HepG2 (cell line): ENCODE data around the gene PRKACB. TPM values are rescaled to one million over a fixed set of nuclear protein-coding genes. Genes with fewer than 3 reads are reported as not detected.

Source experiments
- ATAC-seq: fragments of 200-7000 bp; cut with Tn5 transposase; 3 replicates; pipeline ENCODE4 v1.9.1; 2020; ENCODE audit warnings: mild to moderate bottlenecking, moderate library complexity
- BruUV-seq: library from RNA; stranded (reverse); fragments of 400-500 nt; replicated peaks from 2 replicates; lab custom pipeline; 2021; lab: Mats Ljungman, UMichigan
- CTCF ChIA-PET: fragments of 300-600 bp; formaldehyde crosslinking; extraction: SDS; loops from one replicate; lab custom pipeline; 2021; ENCODE audit warnings: low total read pairs, inconsistent platforms, low intra/inter-chr PET ratio; lab: Yijun Ruan, JAX
- POLR2A ChIA-PET: fragments of 350-600 bp; sonication (Branson Sonifier 250); formaldehyde crosslinking; loops from one replicate; lab custom pipeline; 2020; ENCODE audit warnings: antibody characterized with exemption, inconsistent platforms; lab: Yijun Ruan, JAX
- DNase-seq: peaks from one replicate; pipeline ENCODE4 v3.0.0-alpha.2; 2015; ENCODE audit warnings: low spot score
- FAIRE-seq: peaks from 3 replicates; lab custom pipeline; 2011; peaks lifted over from hg19 to GRCh38; lab: Jason Lieb, UNC
- H2AFZ ChIP-seq: one replicate; pipeline ENCODE4 v1.6.1; 2011; ENCODE audit warnings: low read length, inconsistent platforms
- H3K27ac ChIP-seq: fragments of 300-600 bp; 3 replicates; pipeline ENCODE4 v1.8.0; 2011; ENCODE audit warnings: mixed run types, mild to moderate bottlenecking, mixed read lengths, low read length, inconsistent platforms; ENCODE audit not compliant: insufficient read depth; ENCODE audit errors: extremely low read length
- H3K27me3 ChIP-seq, 2 experiments: fragments of 200-600 bp in 1 of 2; 2 replicates in 1 of 2; 3 replicates in 1 of 2; pipeline versions ENCODE4 v1.6.0 to v1.8.0; 2011; ENCODE audit warnings: low read length in 2 of 2, mild to moderate bottlenecking in 2 of 2, moderate library complexity in 2 of 2, inconsistent platforms in 1 of 2; ENCODE audit not compliant: insufficient read depth in 2 of 2, control insufficient read depth in 1 of 2
- H3K36me3 ChIP-seq, 2 experiments: fragments of 200-600 bp in 1 of 2; replicated peaks in 1 of 2; 2 replicates in 1 of 2; 3 replicates in 1 of 2; pipeline versions ENCODE4 v1.5.1 to v1.8.0; 2011; ENCODE audit warnings: low read length in 2 of 2, inconsistent platforms in 1 of 2; ENCODE audit not compliant: insufficient read depth in 2 of 2, control insufficient read depth in 1 of 2
- H3K4me1 ChIP-seq: 2 replicates; pipeline ENCODE4 v1.5.1; 2012; ENCODE audit warnings: low read length, inconsistent platforms; ENCODE audit not compliant: insufficient read depth
- H3K4me2 ChIP-seq: 2 replicates; pipeline ENCODE4 v1.6.0; 2011; ENCODE audit warnings: low read depth, low read length, inconsistent platforms
- H3K4me3 ChIP-seq, 3 experiments: fragments of 200-600 bp in 1 of 3; sonication (generic), shearing (Covaris generic) in 1 of 3; replicated peaks in 1 of 3; 2 replicates each; pipeline ENCODE4 v1.5.1; 2011 to 2016; ENCODE audit warnings: low read length in 3 of 3, inconsistent platforms in 2 of 3, low read depth in 2 of 3, mild to moderate bottlenecking in 2 of 3, control low read depth in 1 of 3, mixed read lengths in 1 of 3; ENCODE audit not compliant: insufficient read depth in 1 of 3
- H3K79me2 ChIP-seq: one replicate; pipeline ENCODE4 v1.6.1; 2011; ENCODE audit warnings: low read length, inconsistent platforms; ENCODE audit not compliant: insufficient read depth
- H3K9ac ChIP-seq: 2 replicates; pipeline ENCODE4 v1.6.0; 2011; ENCODE audit warnings: mild to moderate bottlenecking, low read depth, low read length, inconsistent platforms; ENCODE audit not compliant: insufficient read depth
- H3K9me3 ChIP-seq: 2 replicates; pipeline ENCODE4 v1.5.1; 2012; ENCODE audit warnings: mild to moderate bottlenecking, low read length
- H4K20me1 ChIP-seq: 2 replicates; pipeline ENCODE4 v1.6.0; 2011; ENCODE audit warnings: inconsistent platforms, mild to moderate bottlenecking, low read length, moderate library complexity; ENCODE audit not compliant: insufficient read depth
- BRCA1 ChIP-seq: sonication (generic); formaldehyde crosslinking; IDR thresholded peaks from 2 replicates; pipeline ENCODE4 v1.4.0; 2020; ENCODE audit warnings: missing genetic modification reagents
- CHD2 ChIP-seq: IDR thresholded peaks from 2 replicates; pipeline ENCODE4 v1.6.1; 2011; ENCODE audit warnings: low read depth, low read length, improper control_type of control experiment
- HMG20B ChIP-seq: conservative IDR thresholded peaks from 2 replicates; pipeline ENCODE4 v1.6.1; 2016; ENCODE audit warnings: missing genetic modification reagents, missing compliant biosample characterization
- JUNB ChIP-seq: sonication (generic); formaldehyde crosslinking; IDR thresholded peaks from 2 replicates; pipeline ENCODE4 v1.8.0; 2022; ENCODE audit warnings: missing genetic modification reagents, mild to moderate bottlenecking, borderline replicate concordance
- PCBP1 ChIP-seq: fragments of 200-400 bp; formaldehyde crosslinking; IDR thresholded peaks from 2 replicates; pipeline ENCODE4 v1.6.1; 2017; ENCODE audit warnings: mild to moderate bottlenecking, low read depth, low read length, borderline replicate concordance
- SIN3B ChIP-seq: fragments of 150-350 bp; IDR thresholded peaks from 2 replicates; pipeline ENCODE4 v1.6.1; 2014; ENCODE audit warnings: low read length
- TEAD3 ChIP-seq: optimal IDR thresholded peaks from 2 replicates; pipeline ENCODE3; 2016; ENCODE audit warnings: borderline replicate concordance
- ZFP36L2 ChIP-seq: sonication (generic); formaldehyde crosslinking; IDR thresholded peaks from 2 replicates; pipeline ENCODE4 v1.4.0; 2020; ENCODE audit warnings: missing genetic modification reagents
- ZNF232 ChIP-seq: sonication (generic); formaldehyde crosslinking; IDR thresholded peaks from 2 replicates; pipeline ENCODE4 v1.4.0; 2020; ENCODE audit warnings: missing genetic modification reagents, borderline replicate concordance
- ZNF326 ChIP-seq: sonication (generic); formaldehyde crosslinking; IDR thresholded peaks from 2 replicates; pipeline ENCODE4 v1.4.0; 2020; ENCODE audit warnings: missing genetic modification reagents, borderline replicate concordance
- ZNF772 ChIP-seq: sonication (generic); formaldehyde crosslinking; IDR thresholded peaks from 2 replicates; pipeline ENCODE4 v1.5.0; 2020; ENCODE audit warnings: mild to moderate bottlenecking, missing genetic modification reagents
- ZNF775 ChIP-seq: sonication (generic); formaldehyde crosslinking; IDR thresholded peaks from 2 replicates; pipeline ENCODE4 v1.4.0; 2020; ENCODE audit warnings: missing genetic modification reagents, mild to moderate bottlenecking, moderate library complexity, borderline replicate concordance
- ZSCAN31 ChIP-seq: sonication (generic); formaldehyde crosslinking; IDR thresholded peaks from 2 replicates; pipeline ENCODE4 v1.5.0; 2020; ENCODE audit warnings: low read depth, mild to moderate bottlenecking, missing genetic modification reagents
- WGBS: methylation state at CpG from one replicate; pipeline ENCODE4 v1.1.6; 2017; ENCODE audit warnings: low lambda C conversion rate; 5-methylcytosine and 5-hydroxymethylcytosine counted together
- in situ Hi-C: cut with HindIII; loops from 2 replicates; pipeline ENCODE4 v1.10.0; 2017; ENCODE audit warnings: low pct_unique_long_range_greater_than_20kb; ENCODE audit not compliant: extremely low pct_ligation_motif_present
- intact Hi-C: fragments of 100-400 bp; cut with micrococcal nuclease; formaldehyde crosslinking; loops from one replicate; pipeline ENCODE4 v1.10.0; 2022; ENCODE audit not compliant: unreplicated experiment
- polyA plus RNA-seq, 8 experiments: library from polyadenylated mRNA; depleted of rRNA in 3 of 8; stranded (reverse) in 7 of 8; unstranded in 1 of 8; fragments of >200 nt; fragmentation: Illumina TruSeq in 4 of 8; extraction: Trizol in 4 of 8; gene quantifications; 2 replicates each; pipeline versions ENCODE4 v1.2.1 to v1.2.3, GENCODE V29; 2011 to 2016; ENCODE audit warnings: low read depth in 4 of 8, missing spikeins in 1 of 8, mixed read lengths in 1 of 8; ENCODE audit not compliant: insufficient read depth in 1 of 8
- total RNA-seq, 5 experiments: library from RNA; depleted of rRNA; stranded (reverse); fragments of >200 nt; fragmentation: Illumina TruSeq; extraction: Trizol; gene quantifications; 2 replicates each; pipeline ENCODE4 v1.2.3, GENCODE V29; 2016; ENCODE audit warnings: low read depth in 1 of 5
- TF ChIP-seq, protein P1 (sequence below): sonication (generic); formaldehyde crosslinking; IDR thresholded peaks from 2 replicates; pipeline ENCODE4 v1.8.0; 2022; ENCODE audit warnings: missing genetic modification reagents, mild to moderate bottlenecking, inconsistent platforms, borderline replicate concordance
- TF ChIP-seq, protein P2 (sequence below): IDR thresholded peaks from 2 replicates; pipeline ENCODE4 v1.6.1; 2016
- TF ChIP-seq, protein P3 (sequence below): sonication (generic); formaldehyde crosslinking; conservative IDR thresholded peaks from 2 replicates; pipeline ENCODE4 v1.5.0; 2020; ENCODE audit warnings: missing genetic modification reagents

Gene PRKACB
- total and polyA plus RNA-seq, 2 of the 13 experiments (the other 11 are each of a cell fraction or from before 2014, with no cell fraction given): 3.5 to 5.8 TPM

DNA sequence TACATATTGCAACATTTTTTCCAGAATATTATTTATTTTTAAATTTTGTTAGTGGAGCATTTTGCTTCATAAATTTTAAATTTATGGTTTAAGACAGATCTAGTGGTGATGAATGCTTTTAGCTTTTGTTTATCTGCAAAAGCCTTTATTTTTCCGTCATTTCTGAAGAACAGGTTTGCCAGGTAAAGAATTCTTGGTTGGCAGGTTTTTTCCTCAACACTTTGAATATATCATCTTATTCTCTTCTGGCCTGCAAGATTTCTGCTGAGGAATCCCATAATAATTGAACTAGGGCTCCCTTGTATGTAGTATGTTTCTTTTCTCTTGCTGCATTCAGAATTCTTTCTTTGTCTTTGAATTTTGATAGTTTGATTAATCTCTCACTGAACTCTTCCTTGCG lies 106.6 kb downstream of the PRKACB start:
- CTCF ChIA-PET: no interaction called here
- no peak overlapping the region for H3K27ac ChIP-seq
- ATAC-seq (no peak), FAIRE-seq (no peak), DNase-seq (no peak)
- no peaks in the 10 kb centered on the region for H3K36me3 ChIP-seq
- no TSS peak for BruUV-seq
- H3K4me1 ChIP-seq: peaks cover 25% of the 10 kb centered on the region; the same call in 1 of the 2 replicates
- intact Hi-C loops (no loop called here), in situ Hi-C loops (no loop called here)
- 1% methylated on average over 2 of the region's 2 CpGs for WGBS
- POLR2A ChIA-PET: no interaction called here
- no peak overlapping the region for H2AFZ ChIP-seq
- no peaks in the 10 kb centered on the region for H4K20me1 ChIP-seq
- no peak overlapping the region for H3K4me3 ChIP-seq
- no peaks in the 10 kb centered on the region for H3K79me2 ChIP-seq
- no peak overlapping the region for H3K4me2 ChIP-seq
- H3K27me3 ChIP-seq: no peaks in the 10 kb centered on the region
- no peak overlapping the region for H3K9ac ChIP-seq
- TF ChIP-seq, protein P1, sequence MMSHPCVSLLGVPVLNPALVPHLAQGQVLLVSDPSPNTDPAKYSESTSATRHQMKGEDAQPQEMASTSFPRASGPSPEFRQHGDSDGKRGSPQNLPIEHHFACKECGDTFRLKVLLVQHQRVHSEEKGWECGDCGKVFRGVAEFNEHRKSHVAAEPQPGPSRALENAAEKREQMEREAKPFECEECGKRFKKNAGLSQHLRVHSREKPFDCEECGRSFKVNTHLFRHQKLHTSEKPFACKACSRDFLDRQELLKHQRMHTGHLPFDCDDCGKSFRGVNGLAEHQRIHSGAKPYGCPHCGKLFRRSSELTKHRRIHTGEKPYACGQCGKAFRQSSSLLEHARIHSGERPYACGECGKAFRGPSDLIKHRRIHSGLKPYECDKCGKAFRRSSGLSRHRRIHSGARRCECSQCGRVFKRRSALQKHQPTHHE (CRISPR knock-in tag): no peak
- TF ChIP-seq PCBP1: no peak
- no peak for TF ChIP-seq HMG20B
- TF ChIP-seq BRCA1 (CRISPR knock-in tag): no peak
- TF ChIP-seq ZFP36L2 (CRISPR knock-in tag): no peak
- TF ChIP-seq, protein P2, sequence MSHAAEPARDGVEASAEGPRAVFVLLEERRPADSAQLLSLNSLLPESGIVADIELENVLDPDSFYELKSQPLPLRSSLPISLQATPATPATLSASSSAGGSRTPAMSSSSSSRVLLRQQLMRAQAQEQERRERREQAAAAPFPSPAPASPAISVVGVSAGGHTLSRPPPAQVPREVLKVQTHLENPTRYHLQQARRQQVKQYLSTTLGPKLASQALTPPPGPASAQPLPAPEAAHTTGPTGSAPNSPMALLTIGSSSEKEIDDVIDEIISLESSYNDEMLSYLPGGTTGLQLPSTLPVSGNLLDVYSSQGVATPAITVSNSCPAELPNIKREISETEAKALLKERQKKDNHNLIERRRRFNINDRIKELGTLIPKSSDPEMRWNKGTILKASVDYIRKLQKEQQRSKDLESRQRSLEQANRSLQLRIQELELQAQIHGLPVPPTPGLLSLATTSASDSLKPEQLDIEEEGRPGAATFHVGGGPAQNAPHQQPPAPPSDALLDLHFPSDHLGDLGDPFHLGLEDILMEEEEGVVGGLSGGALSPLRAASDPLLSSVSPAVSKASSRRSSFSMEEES (CRISPR knock-in tag): no peak
- no peak for TF ChIP-seq ZNF772 (CRISPR knock-in tag)
- no peak for TF ChIP-seq ZSCAN31
- TF ChIP-seq ZNF775: no peak
- no peak for TF ChIP-seq CHD2
- no peak for TF ChIP-seq ZNF326 (CRISPR knock-in tag)
- TF ChIP-seq JUNB (CRISPR knock-in tag): no peak
- no peak for TF ChIP-seq SIN3B
- TF ChIP-seq TEAD3 (CRISPR knock-in tag): no peak
- TF ChIP-seq ZNF232: no peak
- TF ChIP-seq, protein P3, sequence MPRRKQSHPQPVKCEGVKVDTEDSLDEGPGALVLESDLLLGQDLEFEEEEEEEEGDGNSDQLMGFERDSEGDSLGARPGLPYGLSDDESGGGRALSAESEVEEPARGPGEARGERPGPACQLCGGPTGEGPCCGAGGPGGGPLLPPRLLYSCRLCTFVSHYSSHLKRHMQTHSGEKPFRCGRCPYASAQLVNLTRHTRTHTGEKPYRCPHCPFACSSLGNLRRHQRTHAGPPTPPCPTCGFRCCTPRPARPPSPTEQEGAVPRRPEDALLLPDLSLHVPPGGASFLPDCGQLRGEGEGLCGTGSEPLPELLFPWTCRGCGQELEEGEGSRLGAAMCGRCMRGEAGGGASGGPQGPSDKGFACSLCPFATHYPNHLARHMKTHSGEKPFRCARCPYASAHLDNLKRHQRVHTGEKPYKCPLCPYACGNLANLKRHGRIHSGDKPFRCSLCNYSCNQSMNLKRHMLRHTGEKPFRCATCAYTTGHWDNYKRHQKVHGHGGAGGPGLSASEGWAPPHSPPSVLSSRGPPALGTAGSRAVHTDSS (CRISPR knock-in tag): no peak
- H3K9me3 ChIP-seq: no peaks in the 10 kb centered on the region; the same call in 1 of the 2 replicates
